ENCODE measurements around the gene ARID1B. TPM values are rescaled to one million over a fixed set of nuclear protein-coding genes. Genes with fewer than 3 reads are reported as not detected.
A peak's percentile ranks its signal among the peaks of the same experiment; 100 is the strongest.

Gene ARID1B
- total and polyA plus RNA-seq, 2 of the 13 experiments (the other 11 are each of a cell fraction or from before 2014, with no cell fraction given), result 20.1 to 32.6 TPM

- TF ChIP-seq ZNF740 (CRISPR knock-in tag; IDR thresholded peaks at IDR 0.05), result no peak
- TF ChIP-seq KDM5B (CRISPR knock-in tag; IDR thresholded peaks at IDR 0.05; ENCODE audit: borderline replicate concordance), result no peak
- no peak for TF ChIP-seq ARNT (IDR thresholded peaks at IDR 0.05)
- no peak for TF ChIP-seq ZKSCAN8 (CRISPR knock-in tag; IDR thresholded peaks at IDR 0.05; ENCODE audit: borderline replicate concordance)
- TF ChIP-seq SP5 (CRISPR knock-in tag; IDR thresholded peaks at IDR 0.05; ENCODE audit: borderline replicate concordance, low read depth), result peak; percentile 47; the same call in 1 of the 2 replicates
- no peak for TF ChIP-seq ZNF317 (CRISPR knock-in tag; IDR thresholded peaks at IDR 0.05)
- TF ChIP-seq HOMEZ (CRISPR knock-in tag; IDR thresholded peaks at IDR 0.05; ENCODE audit: low read depth), result peak; percentile 87
- TF ChIP-seq ETV5 (CRISPR knock-in tag; IDR thresholded peaks at IDR 0.05; ENCODE audit: borderline replicate concordance), result no peak
- TF ChIP-seq ZNF816 (CRISPR knock-in tag; IDR thresholded peaks at IDR 0.05; ENCODE audit: borderline replicate concordance), result no peak
- no peak for TF ChIP-seq ARID5B (CRISPR knock-in tag; IDR thresholded peaks at IDR 0.05)
- no peak for TF ChIP-seq ZNF143 (CRISPR knock-in tag; IDR thresholded peaks at IDR 0.05)
- peak; percentile 76 for TF ChIP-seq RBM22 (optimal IDR thresholded peaks at IDR 0.05; ENCODE audit: low read length)
- TF ChIP-seq HBP1 (CRISPR knock-in tag; IDR thresholded peaks at IDR 0.05; ENCODE audit: low read depth), result no peak
- TF ChIP-seq MAF1 (CRISPR knock-in tag; IDR thresholded peaks at IDR 0.05; ENCODE audit: borderline replicate concordance), result no peak
- no peak for TF ChIP-seq CBFB (CRISPR knock-in tag; IDR thresholded peaks at IDR 0.05)
- no peak for TF ChIP-seq ZBTB33 (CRISPR knock-in tag; IDR thresholded peaks at IDR 0.05)
- TF ChIP-seq CREB1 (IDR thresholded peaks at IDR 0.05), result no peak
- no peak for TF ChIP-seq CREB1 (CRISPR knock-in tag; IDR thresholded peaks at IDR 0.05)
- no peak for TF ChIP-seq PRPF4 (IDR thresholded peaks at IDR 0.05; ENCODE audit: low read depth, low read length, poor library complexity, severe bottlenecking)
- TF ChIP-seq DR1 (CRISPR knock-in tag; IDR thresholded peaks at IDR 0.05), result no peak
- no peak for TF ChIP-seq TCF12 (IDR thresholded peaks at IDR 0.05)
- TF ChIP-seq TCF12 (CRISPR knock-in tag; IDR thresholded peaks at IDR 0.05), result no peak
- no peak for TF ChIP-seq TARDBP (CRISPR knock-in tag; IDR thresholded peaks at IDR 0.05)
- TF ChIP-seq ZNF282 (IDR thresholded peaks at IDR 0.05; ENCODE audit: partially characterized antibody), result no peak
Measured at GRCh38 chr6:157177731-157178336, 400.7 kb downstream of the ARID1B start (continued).
